Effector memory CD8-positive, alpha-beta T cell (primary cell): Measurements from ENCODE around the gene TRIM39.

Experiments used
- ATAC-seq: fragments of 150-1000 bp; cut with Tn5 transposase; replicated peaks from 2 replicates; pipeline ENCODE4 v1.10.0; 2021; ENCODE audit warnings: mild to moderate bottlenecking, moderate library complexity
- DNase-seq, 3 experiments: peaks; one replicate each; pipeline ENCODE4 v3.0.0; 2021
- H3K27ac Mint-ChIP-seq, 2 donors: one replicate each; pipeline ENCODE4 v1.8.0; 2022; ENCODE audit warnings: mild to moderate bottlenecking in 2 of 2, mixed read lengths in 2 of 2, moderate library complexity in 2 of 2
- H3K27me3 Mint-ChIP-seq, 2 donors: one replicate each; pipeline ENCODE4 v1.8.0; 2022; ENCODE audit warnings: mixed read lengths in 2 of 2
- H3K36me3 Mint-ChIP-seq: one replicate; pipeline ENCODE4 v1.8.0; 2022; ENCODE audit warnings: mild to moderate bottlenecking, moderate library complexity, mixed read lengths; ENCODE audit not compliant: insufficient read depth
- H3K4me1 Mint-ChIP-seq, 2 donors: one replicate each; pipeline ENCODE4 v1.8.0; 2022; ENCODE audit warnings: low read depth in 2 of 2, mixed read lengths in 2 of 2
- H3K4me3 Mint-ChIP-seq, 2 donors: one replicate each; pipeline ENCODE4 v1.8.0; 2022; ENCODE audit warnings: mild to moderate bottlenecking in 2 of 2, mixed read lengths in 2 of 2, moderate library complexity in 2 of 2
- H3K9me3 Mint-ChIP-seq, 2 donors: one replicate each; pipeline ENCODE4 v1.8.0; 2022; ENCODE audit warnings: mixed read lengths in 2 of 2

Gene TRIM39

GRCh38 chr6:30319146-30319835 is 7.4 kb upstream of the TRIM39 start:
- peak overlapping the region; percentile 27 to 58 for H3K4me3 Mint-ChIP-seq
- ATAC-seq (no peak), DNase-seq (no peak)
- H3K36me3 Mint-ChIP-seq, result peaks cover 22% of the 10 kb centered on the region
- H3K27ac Mint-ChIP-seq, result peak overlapping the region; percentile 86 to 87
- H3K4me1 Mint-ChIP-seq, result peaks cover 51 to 77% of the 10 kb centered on the region in 2 donors
- no peaks in the 10 kb centered on the region for H3K27me3 Mint-ChIP-seq
- no peaks in the 10 kb centered on the region for H3K9me3 Mint-ChIP-seq

GRCh38 chr6:30321692-30322388 is 4.9 kb upstream of the TRIM39 start:
- H3K4me1 Mint-ChIP-seq, result peaks cover 60 to 76% of the 10 kb centered on the region in 2 donors
- H3K36me3 Mint-ChIP-seq, result peaks cover 36% of the 10 kb centered on the region
- peak overlapping the region; percentile 79 to 93 for H3K27ac Mint-ChIP-seq
- no peaks in the 10 kb centered on the region for H3K9me3 Mint-ChIP-seq
- H3K4me3 Mint-ChIP-seq, result peak overlapping the region; percentile 65 to 78
- ATAC-seq (no peak), DNase-seq (no peak)
- no peaks in the 10 kb centered on the region for H3K27me3 Mint-ChIP-seq

GRCh38 chr6:30322527-30323501 is 3.9 kb upstream of the TRIM39 start:
- H3K27me3 Mint-ChIP-seq, result no peaks in the 10 kb centered on the region
- H3K9me3 Mint-ChIP-seq, result no peaks in the 10 kb centered on the region
- DNase-seq (no peak), ATAC-seq (no peak)
- peaks cover 45% of the 10 kb centered on the region for H3K36me3 Mint-ChIP-seq
- H3K4me3 Mint-ChIP-seq, result peak overlapping the region; percentile 65 to 82
- peaks cover 62 to 77% of the 10 kb centered on the region in 2 donors for H3K4me1 Mint-ChIP-seq
- H3K27ac Mint-ChIP-seq, result peak overlapping the region; percentile 79 to 93

GRCh38 chr6:30323806-30324205 is 2.9 kb upstream of the TRIM39 start:
- Mint-ChIP-seq H3K36me3 (peaks cover 42% of the 10 kb centered on the region), H3K4me1 (peaks cover 54 to 70% of the 10 kb centered on the region in 2 donors), H3K4me3 (peak overlapping the region; percentile 17 to 82), H3K9me3 (no peaks in the 10 kb centered on the region), H3K27ac (peak overlapping the region in 1 of 2 donors; percentile 93), H3K27me3 (no peaks in the 10 kb centered on the region)
- no peak for DNase-seq
- no peak for ATAC-seq

- Mint-ChIP-seq H3K4me1 (peaks cover 46 to 59% of the 10 kb centered on the region in 2 donors), H3K36me3 (peaks cover 52% of the 10 kb centered on the region)
These were observed 1.4 kb upstream of the TRIM39 start for GRCh38 chr6:30325150-30325872.

GRCh38 chr6:30325873-30326525 is 728 bp upstream of the TRIM39 start:
- Mint-ChIP-seq H3K36me3 (peaks cover 58% of the 10 kb centered on the region), H3K27ac (peak overlapping the region; percentile 97 to 99), H3K9me3 (no peaks in the 10 kb centered on the region), H3K27me3 (no peaks in the 10 kb centered on the region), H3K4me3 (peak overlapping the region; percentile 82 to 94), H3K4me1 (peaks cover 43 to 53% of the 10 kb centered on the region in 2 donors)
- ATAC-seq (peak; percentile 65), DNase-seq (peak; percentile 68 to 86 (median 86))

More at GRCh38 chr6:30325150-30325872, 1.4 kb upstream of the TRIM39 start:
- ATAC-seq (no peak), DNase-seq (peak in 1 of 3 experiments; percentile 82)
- Mint-ChIP-seq H3K27ac (peak overlapping the region; percentile 97 to 99), H3K9me3 (no peaks in the 10 kb centered on the region), H3K4me3 (peak overlapping the region; percentile 82 to 94), H3K27me3 (no peaks in the 10 kb centered on the region)

- ATAC-seq (no peak), DNase-seq (no peak)
- peaks cover 64% of the 10 kb centered on the region for H3K36me3 Mint-ChIP-seq
- peaks cover 38 to 42% of the 10 kb centered on the region in 2 donors for H3K4me1 Mint-ChIP-seq
- H3K27ac Mint-ChIP-seq, result peak overlapping the region; percentile 97 to 99
- H3K9me3 Mint-ChIP-seq, result no peaks in the 10 kb centered on the region
- peak overlapping the region; percentile 82 to 94 for H3K4me3 Mint-ChIP-seq
- H3K27me3 Mint-ChIP-seq, result no peaks in the 10 kb centered on the region
These were observed 562 bp downstream of the TRIM39 start for GRCh38 chr6:30327232-30327746.

- Mint-ChIP-seq H3K36me3 (peaks cover 67% of the 10 kb centered on the region), H3K27ac (peak overlapping the region; percentile 97 to 99), H3K4me3 (peak overlapping the region in 1 of 2 donors; percentile 82), H3K4me1 (peaks cover 31 to 32% of the 10 kb centered on the region in 2 donors), H3K9me3 (no peaks in the 10 kb centered on the region), H3K27me3 (no peaks in the 10 kb centered on the region)
- DNase-seq (no peak), ATAC-seq (no peak)
These were observed 1.7 kb downstream of the TRIM39 start for GRCh38 chr6:30328397-30328796.

GRCh38 chr6:30329331-30329730 is 2.6 kb downstream of the TRIM39 start:
- H3K4me1 Mint-ChIP-seq, result peaks cover 25 to 26% of the 10 kb centered on the region in 2 donors
- DNase-seq (no peak), ATAC-seq (no peak)
- H3K36me3 Mint-ChIP-seq, result peaks cover 72% of the 10 kb centered on the region
- no peaks in the 10 kb centered on the region for H3K9me3 Mint-ChIP-seq
- no peak overlapping the region for H3K4me3 Mint-ChIP-seq
- no peaks in the 10 kb centered on the region for H3K27me3 Mint-ChIP-seq
- H3K27ac Mint-ChIP-seq, result peak overlapping the region in 1 of 2 donors; percentile 22

GRCh38 chr6:30331981-30332380 is 5.3 kb downstream of the TRIM39 start:
- Mint-ChIP-seq H3K9me3 (no peaks in the 10 kb centered on the region), H3K4me3 (no peak overlapping the region), H3K4me1 (peaks cover 8 to 9% of the 10 kb centered on the region in 2 donors), H3K27ac (no peak overlapping the region), H3K36me3 (peaks cover 71% of the 10 kb centered on the region), H3K27me3 (no peaks in the 10 kb centered on the region)
- DNase-seq (no peak), ATAC-seq (no peak)

GRCh38 chr6:30334075-30334783 is 7.5 kb downstream of the TRIM39 start:
- Mint-ChIP-seq H3K4me1 (no peaks in the 10 kb centered on the region), H3K27ac (peak overlapping the region in 1 of 2 donors; percentile 6), H3K4me3 (no peak overlapping the region), H3K9me3 (no peaks in the 10 kb centered on the region), H3K36me3 (peaks cover 77% of the 10 kb centered on the region), H3K27me3 (no peaks in the 10 kb centered on the region)
- DNase-seq (no peak), ATAC-seq (no peak)
